GM12878 (cell line): ENCODE measurements around the gene CDC27. TPM values are rescaled to one million over a fixed set of nuclear protein-coding genes. Genes with fewer than 3 reads are reported as not detected.

Experiments
- ATAC-seq: fragments of 200-7000 bp; cut with Tn5 transposase; 3 replicates; pipeline ENCODE4 v1.9.1; 2020; ENCODE audit warnings: mild to moderate bottlenecking, moderate library complexity
- BruUV-seq: library from RNA; stranded (reverse); fragments of 400-500 nt; replicated peaks from 2 replicates; lab custom pipeline; 2021; lab: Mats Ljungman, UMichigan
- CTCF ChIA-PET: fragments of 300-600 bp; sonication (Branson Sonifier 250); formaldehyde crosslinking; extraction: SDS; loops from one replicate; lab custom pipeline; 2021; ENCODE audit warnings: inconsistent platforms; lab: Yijun Ruan, JAX
- POLR2A ChIA-PET: fragments of 350-600 bp; formaldehyde crosslinking; extraction: SDS; loops from one replicate; lab custom pipeline; 2021; ENCODE audit warnings: inconsistent platforms; lab: Charles Lee
- RAD21 ChIA-PET: fragments of 300-600 bp; sonication (Branson Sonifier 250); formaldehyde crosslinking; loops from one replicate; lab custom pipeline; 2023; ENCODE audit warnings: antibody characterized with exemption; ENCODE audit not compliant: unreplicated experiment; lab: Charles Lee
- SMC1A ChIA-PET: fragments of 300-600 bp; sonication (Branson Sonifier 250); formaldehyde crosslinking; loops from one replicate; lab custom pipeline; 2023; ENCODE audit not compliant: unreplicated experiment, uncharacterized antibody; lab: Charles Lee
- DNase-seq: peaks from one replicate; pipeline ENCODE4 v3.0.0-alpha.2; 2011; ENCODE audit warnings: low read depth, low spot score
- FAIRE-seq: peaks from 3 replicates; lab custom pipeline; 2011; peaks lifted over from hg19 to GRCh38; lab: Jason Lieb, UNC
- H2AFZ ChIP-seq: 2 replicates; pipeline ENCODE4 v1.6.0; 2011; ENCODE audit warnings: low read depth, low read length, control low read depth; ENCODE audit not compliant: control insufficient read depth
- H3K27ac ChIP-seq: 2 replicates; pipeline ENCODE4 v1.5.1; 2011; ENCODE audit warnings: control low read depth; ENCODE audit not compliant: control insufficient read depth, insufficient read depth
- H3K27me3 ChIP-seq, 2 experiments: replicated peaks in 1 of 2; 2 replicates each; pipeline versions ENCODE4 v1.6.0 to v1.6.1; 2011; ENCODE audit warnings: low read length in 1 of 2; ENCODE audit not compliant: control insufficient read depth in 2 of 2, insufficient read depth in 2 of 2
- H3K36me3 ChIP-seq, 2 experiments: 2 replicates each; pipeline ENCODE4 v1.5.1; 2011; ENCODE audit warnings: low read length in 1 of 2; ENCODE audit not compliant: control insufficient read depth in 2 of 2, insufficient read depth in 2 of 2
- H3K4me1 ChIP-seq: 2 replicates; pipeline ENCODE4 v1.6.1; 2011; ENCODE audit warnings: mild to moderate bottlenecking, low read length, moderate library complexity, mixed read lengths; ENCODE audit not compliant: control insufficient read depth, insufficient read depth
- H3K4me2 ChIP-seq: 2 replicates; pipeline ENCODE4 v1.6.0; 2011; ENCODE audit warnings: control low read depth; ENCODE audit not compliant: control insufficient read depth, insufficient read depth
- H3K4me3 ChIP-seq: fragments of 200-600 bp; sonication (generic); 2 replicates; pipeline ENCODE4 v1.5.1; 2016
- H3K79me2 ChIP-seq: 2 replicates; pipeline ENCODE4 v1.6.0; 2011; ENCODE audit warnings: low read length; ENCODE audit not compliant: control insufficient read depth, insufficient read depth
- H3K9ac ChIP-seq: 2 replicates; pipeline ENCODE4 v1.8.0; 2011; ENCODE audit warnings: low read length, control low read depth, mixed read lengths; ENCODE audit not compliant: control insufficient read depth, insufficient read depth
- H3K9me3 ChIP-seq: replicated peaks from 3 replicates; pipeline ENCODE4 v1.5.1; 2011; ENCODE audit warnings: mild to moderate bottlenecking, low read length; ENCODE audit not compliant: control insufficient read depth, insufficient read depth
- H4K20me1 ChIP-seq: 2 replicates; pipeline ENCODE4 v1.6.0; 2011; ENCODE audit not compliant: control insufficient read depth, insufficient read depth
- EGR1 ChIP-seq, 2 experiments: IDR thresholded peaks; 1 replicate in 1 of 2; 2 replicates in 1 of 2; pipeline ENCODE4 v1.6.1; 2011 to 2012; ENCODE audit warnings: low read depth in 2 of 2, low read length in 2 of 2, borderline replicate concordance in 1 of 2, mild to moderate bottlenecking in 1 of 2, moderate library complexity in 1 of 2
- NR2C1 ChIP-seq: fragments of 450-650 bp; IDR thresholded peaks from 2 replicates; pipeline ENCODE4 v1.6.1; 2017; ENCODE audit warnings: antibody characterized with exemption, mild to moderate bottlenecking, moderate library complexity
- POLR2AphosphoS2 ChIP-seq: IDR thresholded peaks from 2 replicates; pipeline ENCODE4 v1.6.1; 2011; ENCODE audit warnings: low read depth, mild to moderate bottlenecking, low read length, improper control_type of control experiment, moderate library complexity
- SMAD5 ChIP-seq: IDR thresholded peaks from 2 replicates; pipeline ENCODE4 v1.6.1; 2016; ENCODE audit warnings: antibody characterized with exemption, low read depth
- WGBS: methylation state at CpG from one replicate; pipeline ENCODE4 v1.1.6; 2016; ENCODE audit warnings: low lambda C conversion rate; ENCODE audit not compliant: insufficient replicate concordance, insufficient coverage; ENCODE audit errors: missing lambda C conversion rate; 5-methylcytosine and 5-hydroxymethylcytosine counted together
- in situ Hi-C: fragments of 300-500 bp; cut with MboI; formaldehyde crosslinking; loops from 9 replicates; pipeline ENCODE4 v1.14.3; 2018; ENCODE audit warnings: mixed read lengths
- intact Hi-C: fragments of 100-400 bp; cut with micrococcal nuclease; formaldehyde crosslinking; loops from one replicate; pipeline ENCODE4 v1.14.2; 2022; ENCODE audit not compliant: unreplicated experiment
- polyA plus RNA-seq, 11 experiments: library from polyadenylated mRNA; depleted of rRNA in 4 of 11; unstranded in 6 of 11; stranded (reverse) in 5 of 11; fragments of >200 nt; fragmentation: Nextera tagmentation in 4 of 11; fragmentation: Illumina TruSeq in 1 of 11; extraction: Ambion mirVana in 4 of 11; extraction: Trizol in 1 of 11; gene quantifications; 1 replicate in 1 of 11; 2 replicates in 10 of 11; pipeline versions ENCODE4 v1.2.1 to v1.2.3, GENCODE V29; 2011 to 2016; ENCODE audit warnings: inconsistent platforms in 2 of 11, missing spikeins in 2 of 11, low read depth in 1 of 11
- total RNA-seq, 4 experiments: library from RNA; depleted of rRNA in 3 of 4; stranded (reverse); fragments of >200 nt in 3 of 4; fragmentation: Illumina TruSeq in 1 of 4; extraction: Trizol in 1 of 4; gene quantifications; 2 replicates each; pipeline versions ENCODE4 v1.2.1 to v1.2.3, GENCODE V29; 2013 to 2021
- TF ChIP-seq, protein P1 (sequence below): fragments of 450-650 bp; IDR thresholded peaks from 2 replicates; pipeline ENCODE4 v1.6.1; 2017; ENCODE audit warnings: mild to moderate bottlenecking, low read depth, inconsistent platforms; ENCODE audit not compliant: poor library complexity, severe bottlenecking

CDC27 gene
- total and polyA plus RNA-seq, 10 of the 15 experiments (the other 5 are each of a cell fraction or from before 2014, with no cell fraction given) = 23.2 to 138 (median 97.8) TPM

DNA sequence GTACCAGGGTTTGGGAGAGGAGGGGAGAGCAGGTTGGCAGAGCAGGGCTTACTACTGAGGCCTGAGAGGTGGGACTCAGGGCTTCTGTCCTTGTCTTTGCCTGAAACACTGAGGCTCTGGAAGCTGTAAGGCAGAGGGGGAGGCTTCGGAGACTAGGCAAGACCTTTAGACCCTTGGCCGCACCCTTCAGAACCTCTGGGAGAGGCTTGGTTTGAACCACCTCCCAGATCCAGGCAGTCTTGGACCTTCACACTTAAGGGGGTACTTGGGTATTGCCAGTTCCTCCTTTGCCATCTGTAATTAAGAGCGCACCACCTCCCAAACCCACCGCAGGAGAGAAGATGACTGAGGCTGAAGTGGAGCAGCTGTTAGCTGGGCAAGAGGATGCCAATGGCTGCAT, 33.0 kb upstream of the CDC27 start:
- Histone ChIP-seq H3K4me3 (no peak overlapping the region), H3K9me3 (no peaks in the 10 kb centered on the region; the same call in 2 of the 3 replicates), H3K27ac (no peak overlapping the region), H3K27me3 (no peaks in the 10 kb centered on the region), H3K36me3 (no peaks in the 10 kb centered on the region), H3K4me2 (no peak overlapping the region), H2AFZ (no peak overlapping the region), H3K79me2 (no peaks in the 10 kb centered on the region), H3K9ac (no peak overlapping the region), H4K20me1 (no peaks in the 10 kb centered on the region), H3K4me1 (peaks cover 9% of the 10 kb centered on the region)
- no TSS peak for BruUV-seq
- 75% methylated on average over 4 of the region's 4 CpGs for WGBS
- ChIA-PET CTCF (interaction anchor here (0.9 kb wide), 1 partner anchor 17 kb away, joined by 3 read pairs; no protein-coding TSS in a partner anchor), RAD21 (no interaction called here), SMC1A (interaction anchor here (0.8 kb wide), 1 partner anchor 15 kb away, joined by 3 read pairs; no protein-coding TSS in a partner anchor), POLR2A (no interaction called here)
- in situ Hi-C loops = no loop called here
- FAIRE-seq (no peak), ATAC-seq (no peak), DNase-seq (no peak)
- TF ChIP-seq EGR1 (IDR thresholded peaks at IDR 0.05; ENCODE audit: borderline replicate concordance in 1 of 2, low read depth in 2 of 2, low read length in 2 of 2) = no peak
- no peak for TF ChIP-seq NR2C1
- TF ChIP-seq, protein P1, sequence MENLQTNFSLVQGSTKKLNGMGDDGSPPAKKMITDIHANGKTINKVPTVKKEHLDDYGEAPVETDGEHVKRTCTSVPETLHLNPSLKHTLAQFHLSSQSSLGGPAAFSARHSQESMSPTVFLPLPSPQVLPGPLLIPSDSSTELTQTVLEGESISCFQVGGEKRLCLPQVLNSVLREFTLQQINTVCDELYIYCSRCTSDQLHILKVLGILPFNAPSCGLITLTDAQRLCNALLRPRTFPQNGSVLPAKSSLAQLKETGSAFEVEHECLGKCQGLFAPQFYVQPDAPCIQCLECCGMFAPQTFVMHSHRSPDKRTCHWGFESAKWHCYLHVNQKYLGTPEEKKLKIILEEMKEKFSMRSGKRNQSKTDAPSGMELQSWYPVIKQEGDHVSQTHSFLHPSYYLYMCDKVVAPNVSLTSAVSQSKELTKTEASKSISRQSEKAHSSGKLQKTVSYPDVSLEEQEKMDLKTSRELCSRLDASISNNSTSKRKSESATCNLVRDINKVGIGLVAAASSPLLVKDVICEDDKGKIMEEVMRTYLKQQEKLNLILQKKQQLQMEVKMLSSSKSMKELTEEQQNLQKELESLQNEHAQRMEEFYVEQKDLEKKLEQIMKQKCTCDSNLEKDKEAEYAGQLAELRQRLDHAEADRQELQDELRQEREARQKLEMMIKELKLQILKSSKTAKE = no peak
- TF ChIP-seq SMAD5 = no peak
- no peak for TF ChIP-seq POLR2AphosphoS2
- intact Hi-C loops = no loop called here
